ENCODE measurements around the gene CXCR3.

DNA sequence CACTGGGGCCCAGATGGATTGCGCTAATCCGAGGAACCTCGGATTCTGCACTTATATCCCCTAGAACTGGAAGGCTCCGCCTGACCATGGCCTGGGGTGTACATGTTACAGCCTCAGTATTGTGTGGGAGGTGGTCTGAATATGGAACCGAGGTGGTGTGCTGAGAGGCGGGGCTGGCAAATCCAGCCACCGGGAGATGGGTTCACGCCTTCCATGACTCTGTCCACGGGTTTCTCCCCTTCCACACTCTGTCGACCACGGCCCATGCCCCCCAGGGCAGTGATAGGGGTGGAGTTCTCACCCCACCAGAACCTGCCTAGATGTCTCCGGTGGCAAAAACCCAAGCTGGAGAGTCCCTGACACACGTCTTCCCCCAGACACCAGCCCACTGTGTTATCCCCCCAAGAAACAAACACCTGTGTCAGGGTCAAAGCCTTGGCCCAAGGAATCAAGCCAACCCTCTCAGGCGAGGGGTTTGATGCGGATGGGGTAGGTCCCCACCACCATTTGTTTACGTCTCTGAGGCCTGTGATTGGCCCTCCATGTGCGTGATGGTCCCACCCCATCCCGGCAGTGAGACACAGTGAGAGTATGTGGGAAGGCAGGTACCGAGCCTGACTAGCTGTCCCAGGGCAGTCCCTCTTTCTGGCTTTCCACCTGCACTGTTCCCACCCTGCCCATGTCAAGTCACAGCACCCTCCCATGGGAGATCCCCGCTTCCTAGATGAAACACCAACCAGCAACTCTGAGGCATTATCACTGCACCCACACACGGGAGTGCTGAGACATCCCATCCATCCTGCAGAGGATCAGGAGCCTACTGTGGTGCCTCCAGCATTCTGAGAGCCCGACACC, 42.5 kb upstream of the CXCR3 start:
- no peak for TF ChIP-seq EZH2 (IDR thresholded peaks at IDR 0.05; ENCODE audit: low read length)
- TF ChIP-seq, protein P1, sequence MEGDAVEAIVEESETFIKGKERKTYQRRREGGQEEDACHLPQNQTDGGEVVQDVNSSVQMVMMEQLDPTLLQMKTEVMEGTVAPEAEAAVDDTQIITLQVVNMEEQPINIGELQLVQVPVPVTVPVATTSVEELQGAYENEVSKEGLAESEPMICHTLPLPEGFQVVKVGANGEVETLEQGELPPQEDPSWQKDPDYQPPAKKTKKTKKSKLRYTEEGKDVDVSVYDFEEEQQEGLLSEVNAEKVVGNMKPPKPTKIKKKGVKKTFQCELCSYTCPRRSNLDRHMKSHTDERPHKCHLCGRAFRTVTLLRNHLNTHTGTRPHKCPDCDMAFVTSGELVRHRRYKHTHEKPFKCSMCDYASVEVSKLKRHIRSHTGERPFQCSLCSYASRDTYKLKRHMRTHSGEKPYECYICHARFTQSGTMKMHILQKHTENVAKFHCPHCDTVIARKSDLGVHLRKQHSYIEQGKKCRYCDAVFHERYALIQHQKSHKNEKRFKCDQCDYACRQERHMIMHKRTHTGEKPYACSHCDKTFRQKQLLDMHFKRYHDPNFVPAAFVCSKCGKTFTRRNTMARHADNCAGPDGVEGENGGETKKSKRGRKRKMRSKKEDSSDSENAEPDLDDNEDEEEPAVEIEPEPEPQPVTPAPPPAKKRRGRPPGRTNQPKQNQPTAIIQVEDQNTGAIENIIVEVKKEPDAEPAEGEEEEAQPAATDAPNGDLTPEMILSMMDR (optimal IDR thresholded peaks at IDR 0.05 in 1 of 3, IDR thresholded peaks at IDR 0.05 in 1 of 3, conservative IDR thresholded peaks at IDR 0.05 in 1 of 3; ENCODE audit: extremely low read depth in 1 of 3, insufficient read depth in 2 of 3, low read length in 3 of 3) = no peak

Data from keratinocyte (primary cell).